Measurements from ENCODE around the gene ASB18.

DNA sequence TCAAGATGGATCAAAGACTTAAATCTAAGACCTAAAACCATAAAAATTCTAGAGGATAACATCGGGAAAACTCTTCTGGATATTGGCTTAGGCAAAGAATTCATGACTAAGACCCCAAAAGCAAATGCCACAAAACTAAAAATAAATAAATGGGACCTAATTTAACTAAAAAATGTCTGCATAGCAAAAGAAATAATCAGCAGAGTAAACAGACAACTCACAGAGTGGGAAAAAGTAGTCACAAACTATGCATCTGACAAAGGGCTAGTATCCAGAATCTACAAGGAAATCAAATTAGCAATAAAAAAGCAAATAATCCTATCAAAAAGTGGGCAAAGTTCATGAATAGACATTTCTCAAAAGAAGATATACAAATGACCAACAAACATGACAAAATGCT, 18.2 kb upstream of the ASB18 start:
- TF ChIP-seq, protein P1, sequence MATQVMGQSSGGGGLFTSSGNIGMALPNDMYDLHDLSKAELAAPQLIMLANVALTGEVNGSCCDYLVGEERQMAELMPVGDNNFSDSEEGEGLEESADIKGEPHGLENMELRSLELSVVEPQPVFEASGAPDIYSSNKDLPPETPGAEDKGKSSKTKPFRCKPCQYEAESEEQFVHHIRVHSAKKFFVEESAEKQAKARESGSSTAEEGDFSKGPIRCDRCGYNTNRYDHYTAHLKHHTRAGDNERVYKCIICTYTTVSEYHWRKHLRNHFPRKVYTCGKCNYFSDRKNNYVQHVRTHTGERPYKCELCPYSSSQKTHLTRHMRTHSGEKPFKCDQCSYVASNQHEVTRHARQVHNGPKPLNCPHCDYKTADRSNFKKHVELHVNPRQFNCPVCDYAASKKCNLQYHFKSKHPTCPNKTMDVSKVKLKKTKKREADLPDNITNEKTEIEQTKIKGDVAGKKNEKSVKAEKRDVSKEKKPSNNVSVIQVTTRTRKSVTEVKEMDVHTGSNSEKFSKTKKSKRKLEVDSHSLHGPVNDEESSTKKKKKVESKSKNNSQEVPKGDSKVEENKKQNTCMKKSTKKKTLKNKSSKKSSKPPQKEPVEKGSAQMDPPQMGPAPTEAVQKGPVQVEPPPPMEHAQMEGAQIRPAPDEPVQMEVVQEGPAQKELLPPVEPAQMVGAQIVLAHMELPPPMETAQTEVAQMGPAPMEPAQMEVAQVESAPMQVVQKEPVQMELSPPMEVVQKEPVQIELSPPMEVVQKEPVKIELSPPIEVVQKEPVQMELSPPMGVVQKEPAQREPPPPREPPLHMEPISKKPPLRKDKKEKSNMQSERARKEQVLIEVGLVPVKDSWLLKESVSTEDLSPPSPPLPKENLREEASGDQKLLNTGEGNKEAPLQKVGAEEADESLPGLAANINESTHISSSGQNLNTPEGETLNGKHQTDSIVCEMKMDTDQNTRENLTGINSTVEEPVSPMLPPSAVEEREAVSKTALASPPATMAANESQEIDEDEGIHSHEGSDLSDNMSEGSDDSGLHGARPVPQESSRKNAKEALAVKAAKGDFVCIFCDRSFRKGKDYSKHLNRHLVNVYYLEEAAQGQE (IDR thresholded peaks at IDR 0.05) = no peak
- TF ChIP-seq, protein P2, sequence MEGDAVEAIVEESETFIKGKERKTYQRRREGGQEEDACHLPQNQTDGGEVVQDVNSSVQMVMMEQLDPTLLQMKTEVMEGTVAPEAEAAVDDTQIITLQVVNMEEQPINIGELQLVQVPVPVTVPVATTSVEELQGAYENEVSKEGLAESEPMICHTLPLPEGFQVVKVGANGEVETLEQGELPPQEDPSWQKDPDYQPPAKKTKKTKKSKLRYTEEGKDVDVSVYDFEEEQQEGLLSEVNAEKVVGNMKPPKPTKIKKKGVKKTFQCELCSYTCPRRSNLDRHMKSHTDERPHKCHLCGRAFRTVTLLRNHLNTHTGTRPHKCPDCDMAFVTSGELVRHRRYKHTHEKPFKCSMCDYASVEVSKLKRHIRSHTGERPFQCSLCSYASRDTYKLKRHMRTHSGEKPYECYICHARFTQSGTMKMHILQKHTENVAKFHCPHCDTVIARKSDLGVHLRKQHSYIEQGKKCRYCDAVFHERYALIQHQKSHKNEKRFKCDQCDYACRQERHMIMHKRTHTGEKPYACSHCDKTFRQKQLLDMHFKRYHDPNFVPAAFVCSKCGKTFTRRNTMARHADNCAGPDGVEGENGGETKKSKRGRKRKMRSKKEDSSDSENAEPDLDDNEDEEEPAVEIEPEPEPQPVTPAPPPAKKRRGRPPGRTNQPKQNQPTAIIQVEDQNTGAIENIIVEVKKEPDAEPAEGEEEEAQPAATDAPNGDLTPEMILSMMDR (IDR thresholded peaks at IDR 0.05; ENCODE audit: low read depth, low read length, missing input control) = no peak
- TF ChIP-seq GABPA (IDR thresholded peaks at IDR 0.05 in 1 of 2, conservative IDR thresholded peaks at IDR 0.05 in 1 of 2) = no peak
- no peak for TF ChIP-seq RXRA (IDR thresholded peaks at IDR 0.05)
- no peak for TF ChIP-seq TAF1 (conservative IDR thresholded peaks at IDR 0.05)
- TF ChIP-seq JUND (IDR thresholded peaks at IDR 0.05) = no peak
- TF ChIP-seq RAD21 (IDR thresholded peaks at IDR 0.05) = no peak
- TF ChIP-seq FOXA1 (IDR thresholded peaks at IDR 0.05) = no peak
- TF ChIP-seq HNF4G (IDR thresholded peaks at IDR 0.05) = no peak
- TF ChIP-seq, protein P3, sequence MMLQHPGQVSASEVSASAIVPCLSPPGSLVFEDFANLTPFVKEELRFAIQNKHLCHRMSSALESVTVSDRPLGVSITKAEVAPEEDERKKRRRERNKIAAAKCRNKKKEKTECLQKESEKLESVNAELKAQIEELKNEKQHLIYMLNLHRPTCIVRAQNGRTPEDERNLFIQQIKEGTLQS (IDR thresholded peaks at IDR 0.05) = no peak
- no peak for TF ChIP-seq SP1 (IDR thresholded peaks at IDR 0.05)
- TF ChIP-seq FOXA2 (IDR thresholded peaks at IDR 0.05) = no peak
- TF ChIP-seq, protein P4, sequence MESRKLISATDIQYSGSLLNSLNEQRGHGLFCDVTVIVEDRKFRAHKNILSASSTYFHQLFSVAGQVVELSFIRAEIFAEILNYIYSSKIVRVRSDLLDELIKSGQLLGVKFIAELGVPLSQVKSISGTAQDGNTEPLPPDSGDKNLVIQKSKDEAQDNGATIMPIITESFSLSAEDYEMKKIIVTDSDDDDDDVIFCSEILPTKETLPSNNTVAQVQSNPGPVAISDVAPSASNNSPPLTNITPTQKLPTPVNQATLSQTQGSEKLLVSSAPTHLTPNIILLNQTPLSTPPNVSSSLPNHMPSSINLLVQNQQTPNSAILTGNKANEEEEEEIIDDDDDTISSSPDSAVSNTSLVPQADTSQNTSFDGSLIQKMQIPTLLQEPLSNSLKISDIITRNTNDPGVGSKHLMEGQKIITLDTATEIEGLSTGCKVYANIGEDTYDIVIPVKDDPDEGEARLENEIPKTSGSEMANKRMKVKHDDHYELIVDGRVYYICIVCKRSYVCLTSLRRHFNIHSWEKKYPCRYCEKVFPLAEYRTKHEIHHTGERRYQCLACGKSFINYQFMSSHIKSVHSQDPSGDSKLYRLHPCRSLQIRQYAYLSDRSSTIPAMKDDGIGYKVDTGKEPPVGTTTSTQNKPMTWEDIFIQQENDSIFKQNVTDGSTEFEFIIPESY (IDR thresholded peaks at IDR 0.05) = no peak
